Caco-2 (cell line): ENCODE measurements around the gene EPS8L1. TPM values are rescaled to one million over a fixed set of nuclear protein-coding genes. Genes with fewer than 3 reads are reported as not detected.

Source experiments
- BruUV-seq: library from RNA; stranded (reverse); fragments of 400-500 nt; replicated peaks from 2 replicates; lab custom pipeline; 2021; lab: Mats Ljungman, UMichigan
- CTCF ChIA-PET: fragments of 300-600 bp; sonication (Branson Sonifier 250); formaldehyde crosslinking; loops from one replicate; lab custom pipeline; 2022; ENCODE audit warnings: antibody characterized with exemption; lab: Charles Lee
- POLR2A ChIA-PET: fragments of 300-600 bp; sonication (Branson Sonifier 250); formaldehyde crosslinking; loops from one replicate; lab custom pipeline; 2022; ENCODE audit warnings: antibody characterized with exemption; lab: Charles Lee
- DNase-seq, 2 experiments: peaks; one replicate each; pipeline versions ENCODE4 v3.0.0 to v3.0.0-alpha.2; 2020 to 2022
- H3K27me3 ChIP-seq: replicated peaks from 2 replicates; pipeline ENCODE4 v1.6.0; 2011; ENCODE audit warnings: low read length; ENCODE audit not compliant: control insufficient read depth, insufficient read depth
- H3K36me3 ChIP-seq: 2 replicates; pipeline ENCODE4 v1.5.1; 2011; ENCODE audit warnings: low read length; ENCODE audit not compliant: control insufficient read depth, insufficient read depth
- H3K4me1 ChIP-seq: fragments of 250-450 bp; sonication (Bioruptor Pico); 2 replicates; pipeline ENCODE4 v1.5.1; 2020; ENCODE audit warnings: mild to moderate bottlenecking
- H3K4me3 ChIP-seq: 2 replicates; pipeline ENCODE4 v1.5.1; 2011; ENCODE audit warnings: low read depth, mild to moderate bottlenecking, control low read depth, low read length
- H3K9me3 ChIP-seq: fragments of 250-450 bp; sonication (Bioruptor Pico); 2 replicates; pipeline ENCODE4 v1.5.1; 2020; ENCODE audit warnings: mild to moderate bottlenecking, moderate library complexity
- H3K27ac Mint-ChIP-seq: one replicate; pipeline ENCODE4 v1.8.0; 2022; ENCODE audit warnings: mixed read lengths; ENCODE audit not compliant: unreplicated experiment
- H3K27me3 Mint-ChIP-seq: one replicate; pipeline ENCODE4 v1.8.0; 2022; ENCODE audit warnings: mixed read lengths; ENCODE audit not compliant: insufficient read depth, unreplicated experiment
- H3K36me3 Mint-ChIP-seq: one replicate; pipeline ENCODE4 v1.8.0; 2022; ENCODE audit warnings: mild to moderate bottlenecking, mixed read lengths; ENCODE audit not compliant: insufficient read depth, unreplicated experiment
- H3K4me1 Mint-ChIP-seq: one replicate; pipeline ENCODE4 v1.8.0; 2022; ENCODE audit warnings: low read depth, mixed read lengths; ENCODE audit not compliant: unreplicated experiment
- H3K4me3 Mint-ChIP-seq: one replicate; pipeline ENCODE4 v1.8.0; 2022; ENCODE audit warnings: mild to moderate bottlenecking, moderate library complexity, mixed read lengths; ENCODE audit not compliant: unreplicated experiment
- H3K9me3 Mint-ChIP-seq: one replicate; pipeline ENCODE4 v1.8.0; 2022; ENCODE audit warnings: mixed read lengths; ENCODE audit not compliant: unreplicated experiment
- CTCF ChIP-seq, 2 experiments: fragments of 200-600 bp in 1 of 2; IDR thresholded peaks; 1 replicate in 1 of 2; 2 replicates in 1 of 2; pipeline versions ENCODE4 v1.5.1 to v1.8.0; 2011 to 2022; ENCODE audit warnings: antibody characterized with exemption in 1 of 2, control low read depth in 1 of 2, inconsistent platforms in 1 of 2, low read depth in 1 of 2, low read length in 1 of 2, mild to moderate bottlenecking in 1 of 2, moderate library complexity in 1 of 2; ENCODE audit not compliant: insufficient read depth in 1 of 2, severe bottlenecking in 1 of 2, unreplicated experiment in 1 of 2
- intact Hi-C: fragments of 100-400 bp; cut with micrococcal nuclease; formaldehyde crosslinking; loops from one replicate; pipeline ENCODE4 v1.10.0; 2022; ENCODE audit not compliant: unreplicated experiment
- total RNA-seq: library from RNA; stranded (reverse); gene quantifications from 2 replicates; pipeline ENCODE4 v1.2.3, GENCODE V29; 2022

The EPS8L1 gene
- total RNA-seq, 1 experiment from 2014 or later: 135 TPM

DNA sequence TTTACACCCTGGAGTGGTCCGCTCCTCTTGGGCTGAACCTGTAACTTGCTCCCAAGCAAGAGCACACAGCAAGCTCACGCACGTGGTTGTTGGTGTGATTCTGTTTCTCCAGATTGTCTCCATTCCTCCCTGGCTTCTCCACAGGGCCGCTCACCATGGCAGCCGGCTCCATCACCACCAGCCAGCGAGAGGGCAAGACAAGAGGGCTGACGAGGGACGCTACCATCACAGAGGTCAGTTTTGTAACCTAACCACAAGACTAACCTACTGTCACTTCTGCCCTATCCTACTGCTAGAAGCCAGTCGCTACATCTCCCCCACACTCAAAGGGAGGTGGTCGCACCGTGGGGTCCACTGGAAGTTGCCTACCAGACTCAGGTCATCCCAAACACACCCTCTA, 33.0 kb upstream of the EPS8L1 start:
- Histone ChIP-seq H3K36me3 (peaks cover 4% of the 10 kb centered on the region), H3K4me1 (no peaks in the 10 kb centered on the region), H3K9me3 (no peaks in the 10 kb centered on the region), H3K27me3 (no peaks in the 10 kb centered on the region), H3K4me3 (no peak overlapping the region)
- Mint-ChIP-seq H3K27ac (no peak overlapping the region), H3K36me3 (peaks cover 77% of the 10 kb centered on the region), H3K27me3 (no peaks in the 10 kb centered on the region), H3K9me3 (no peaks in the 10 kb centered on the region), H3K4me3 (no peak overlapping the region), H3K4me1 (no peaks in the 10 kb centered on the region)
- intact Hi-C loops: no loop called here
- no peak for TF ChIP-seq CTCF (IDR thresholded peaks at IDR 0.05; ENCODE audit: insufficient read depth in 1 of 2, low read depth in 1 of 2, low read length in 1 of 2, severe bottlenecking in 1 of 2, unreplicated experiment in 1 of 2)
- ChIA-PET CTCF (no interaction called here), POLR2A (no interaction called here)
- BruUV-seq: no TSS peak
- DNase-seq: no peak

GRCh38 chr19:55044286-55044685, 31.4 kb upstream of the EPS8L1 start:
- CTCF ChIA-PET: no interaction called here
- Mint-ChIP-seq H3K9me3 (no peaks in the 10 kb centered on the region), H3K4me3 (no peak overlapping the region), H3K4me1 (no peaks in the 10 kb centered on the region), H3K36me3 (peaks cover 81% of the 10 kb centered on the region), H3K27me3 (no peaks in the 10 kb centered on the region), H3K27ac (no peak overlapping the region)
- Histone ChIP-seq H3K36me3 (peaks cover 6% of the 10 kb centered on the region), H3K4me3 (no peak overlapping the region), H3K9me3 (no peaks in the 10 kb centered on the region), H3K4me1 (no peaks in the 10 kb centered on the region), H3K27me3 (no peaks in the 10 kb centered on the region)
- POLR2A ChIA-PET: no interaction called here
- TF ChIP-seq CTCF (IDR thresholded peaks at IDR 0.05; ENCODE audit: insufficient read depth in 1 of 2, low read depth in 1 of 2, low read length in 1 of 2, severe bottlenecking in 1 of 2, unreplicated experiment in 1 of 2): no peak
- no TSS peak for BruUV-seq
- no peak for DNase-seq
- intact Hi-C loops: no loop called here

- Histone ChIP-seq H3K4me1 (no peaks in the 10 kb centered on the region), H3K9me3 (no peaks in the 10 kb centered on the region), H3K4me3 (no peak overlapping the region), H3K36me3 (peaks cover 6% of the 10 kb centered on the region), H3K27me3 (no peaks in the 10 kb centered on the region)
- Mint-ChIP-seq H3K27ac (no peak overlapping the region), H3K27me3 (no peaks in the 10 kb centered on the region), H3K36me3 (peaks cover 87% of the 10 kb centered on the region), H3K9me3 (no peaks in the 10 kb centered on the region), H3K4me1 (no peaks in the 10 kb centered on the region), H3K4me3 (no peak overlapping the region)
- ChIA-PET CTCF (no interaction called here), POLR2A (no interaction called here)
- intact Hi-C loops: no loop called here
- no peak for DNase-seq
- BruUV-seq: no TSS peak
- TF ChIP-seq CTCF (IDR thresholded peaks at IDR 0.05; ENCODE audit: insufficient read depth in 1 of 2, low read depth in 1 of 2, low read length in 1 of 2, severe bottlenecking in 1 of 2, unreplicated experiment in 1 of 2): no peak
Measured at GRCh38 chr19:55044771-55045716, 30.6 kb upstream of the EPS8L1 start.
